WTC11 (cell line): Measurements from ENCODE around the gene IVNS1ABP. TPM values are rescaled to one million over a fixed set of nuclear protein-coding genes. Genes with fewer than 3 reads are reported as not detected.

Experiments
- ATAC-seq: fragments of 200-7000 bp; cut with Tn5 transposase; 2 replicates; pipeline ENCODE4 v1.10.0; 2021; ENCODE audit warnings: mild to moderate bottlenecking, moderate library complexity
- CTCF ChIA-PET: fragments of 300-600 bp; sonication (Branson Sonifier 250); formaldehyde crosslinking; loops from one replicate; lab custom pipeline; 2021; ENCODE audit warnings: antibody characterized with exemption; lab: Charles Lee
- POLR2A ChIA-PET: fragments of 350-600 bp; sonication (Branson Sonifier 250); formaldehyde crosslinking; loops from one replicate; lab custom pipeline; 2021; ENCODE audit warnings: antibody characterized with exemption; lab: Charles Lee
- DNase-seq: peaks from one replicate; pipeline ENCODE4 v3.0.0; 2021; ENCODE audit warnings: low spot score
- H3K27ac Mint-ChIP-seq: 2 replicates; pipeline ENCODE4 v1.8.0; 2021; ENCODE audit warnings: mixed read lengths
- H3K27me3 Mint-ChIP-seq: 2 replicates; pipeline ENCODE4 v1.8.0; 2021; ENCODE audit warnings: low read depth, mild to moderate bottlenecking, moderate library complexity, mixed read lengths
- H3K36me3 Mint-ChIP-seq: 2 replicates; pipeline ENCODE4 v1.8.0; 2021; ENCODE audit warnings: mixed read lengths
- H3K4me1 Mint-ChIP-seq: 2 replicates; pipeline ENCODE4 v1.8.0; 2022; ENCODE audit warnings: mixed read lengths
- H3K4me3 Mint-ChIP-seq: 2 replicates; pipeline ENCODE4 v1.8.0; 2021; ENCODE audit warnings: mild to moderate bottlenecking, moderate library complexity, mixed read lengths
- H3K9me3 Mint-ChIP-seq: 2 replicates; pipeline ENCODE4 v1.8.0; 2021; ENCODE audit warnings: mixed read lengths
- EMX1 ChIP-seq: fragments of 250-450 bp; sonication (Bioruptor Pico); IDR thresholded peaks from 2 replicates; pipeline ENCODE4 v1.8.0; 2021; ENCODE audit warnings: mild to moderate bottlenecking
- FOXP1 ChIP-seq: sonication (generic); formaldehyde crosslinking; IDR thresholded peaks from 2 replicates; pipeline ENCODE4 v1.8.0; 2022; ENCODE audit warnings: missing genetic modification reagents, mild to moderate bottlenecking, moderate library complexity, borderline replicate concordance
- NFYB ChIP-seq: sonication (generic); formaldehyde crosslinking; conservative IDR thresholded peaks from 2 replicates; pipeline ENCODE4 v1.8.0; 2022; ENCODE audit warnings: low read depth, missing genetic modification reagents
- NR1H2 ChIP-seq: sonication (generic); formaldehyde crosslinking; IDR thresholded peaks from 2 replicates; pipeline ENCODE4 v1.9.0; 2021; ENCODE audit warnings: mild to moderate bottlenecking, moderate library complexity, missing genetic modification reagents
- NR2C2 ChIP-seq: sonication (generic); formaldehyde crosslinking; IDR thresholded peaks from 2 replicates; pipeline ENCODE4 v1.8.0; 2022; ENCODE audit warnings: mild to moderate bottlenecking, missing genetic modification reagents
- SP1 ChIP-seq: sonication (generic); formaldehyde crosslinking; conservative IDR thresholded peaks from 2 replicates; pipeline ENCODE4 v1.8.1; 2022; ENCODE audit warnings: missing genetic modification reagents
- ZNF121 ChIP-seq: sonication (generic); formaldehyde crosslinking; IDR thresholded peaks from 2 replicates; pipeline ENCODE4 v1.8.0; 2023; ENCODE audit warnings: missing genetic modification reagents
- ZNF317 ChIP-seq: sonication (generic); formaldehyde crosslinking; IDR thresholded peaks from 2 replicates; pipeline ENCODE4 v1.8.1; 2023; ENCODE audit warnings: low read depth, mild to moderate bottlenecking, moderate library complexity, missing genetic modification reagents, borderline replicate concordance
- ZNF671 ChIP-seq: fragments of 250-450 bp; sonication (Bioruptor Pico); IDR thresholded peaks from 2 replicates; pipeline ENCODE4 v1.8.0; 2021; ENCODE audit warnings: mild to moderate bottlenecking
- total RNA-seq: library from RNA; stranded (reverse); gene quantifications from 3 replicates; pipeline ENCODE4 v1.2.3, GENCODE V29; 2021
- TF ChIP-seq, protein P1 (sequence below): fragments of 250-450 bp; sonication (Bioruptor Pico); IDR thresholded peaks from 2 replicates; pipeline ENCODE4 v1.9.0; 2021; ENCODE audit warnings: mild to moderate bottlenecking
- TF ChIP-seq, protein P2 (sequence below): sonication (generic); formaldehyde crosslinking; IDR thresholded peaks from 2 replicates; pipeline ENCODE4 v1.8.1; 2023; ENCODE audit warnings: mild to moderate bottlenecking, missing genetic modification reagents, borderline replicate concordance
- TF ChIP-seq, protein P3 (sequence below): sonication (generic); formaldehyde crosslinking; IDR thresholded peaks from 2 replicates; pipeline ENCODE4 v1.8.1; 2023; ENCODE audit warnings: mild to moderate bottlenecking, missing genetic modification reagents, moderate library complexity
- TF ChIP-seq, protein P4 (sequence below): sonication (generic); formaldehyde crosslinking; IDR thresholded peaks from 2 replicates; pipeline ENCODE4 v1.8.0; 2022; ENCODE audit warnings: mild to moderate bottlenecking, missing genetic modification reagents
- TF ChIP-seq, protein P5 (sequence below): sonication (generic); formaldehyde crosslinking; IDR thresholded peaks from 2 replicates; pipeline ENCODE4 v1.8.1; 2023; ENCODE audit warnings: mild to moderate bottlenecking, missing genetic modification reagents
- TF ChIP-seq, protein P6 (sequence below): sonication (generic); formaldehyde crosslinking; IDR thresholded peaks from 2 replicates; pipeline ENCODE4 v1.8.1; 2022; ENCODE audit warnings: mild to moderate bottlenecking, moderate library complexity, missing genetic modification reagents

Gene IVNS1ABP
- total RNA-seq, 1 experiment from 2014 or later, result 159 TPM

DNA sequence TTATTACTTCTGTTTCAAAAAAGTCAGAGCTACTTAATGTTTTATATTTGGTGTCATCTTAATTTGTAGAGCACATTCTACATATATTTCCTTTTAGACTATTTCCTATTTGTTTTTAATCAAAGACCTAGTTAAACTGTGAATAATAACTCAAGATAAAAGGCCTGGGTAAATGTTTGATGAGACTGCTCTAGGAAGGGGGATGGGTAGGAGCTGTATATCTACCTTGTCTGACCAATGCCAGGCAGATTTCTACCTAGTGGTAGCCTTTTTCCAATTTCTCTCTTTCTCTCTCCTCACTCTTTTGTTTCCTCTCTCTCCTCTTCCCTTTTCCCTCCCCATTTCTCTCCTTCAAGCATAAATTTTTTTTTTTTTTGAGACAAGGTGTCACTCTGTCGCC is 31.9 kb upstream of the IVNS1ABP start:
- Mint-ChIP-seq H3K36me3 (no peaks in the 10 kb centered on the region), H3K27me3 (no peaks in the 10 kb centered on the region), H3K9me3 (no peaks in the 10 kb centered on the region), H3K27ac (no peak overlapping the region), H3K4me3 (no peak overlapping the region), H3K4me1 (peaks cover 11% of the 10 kb centered on the region)
- ATAC-seq (no peak), DNase-seq (no peak)
- TF ChIP-seq, protein P1, sequence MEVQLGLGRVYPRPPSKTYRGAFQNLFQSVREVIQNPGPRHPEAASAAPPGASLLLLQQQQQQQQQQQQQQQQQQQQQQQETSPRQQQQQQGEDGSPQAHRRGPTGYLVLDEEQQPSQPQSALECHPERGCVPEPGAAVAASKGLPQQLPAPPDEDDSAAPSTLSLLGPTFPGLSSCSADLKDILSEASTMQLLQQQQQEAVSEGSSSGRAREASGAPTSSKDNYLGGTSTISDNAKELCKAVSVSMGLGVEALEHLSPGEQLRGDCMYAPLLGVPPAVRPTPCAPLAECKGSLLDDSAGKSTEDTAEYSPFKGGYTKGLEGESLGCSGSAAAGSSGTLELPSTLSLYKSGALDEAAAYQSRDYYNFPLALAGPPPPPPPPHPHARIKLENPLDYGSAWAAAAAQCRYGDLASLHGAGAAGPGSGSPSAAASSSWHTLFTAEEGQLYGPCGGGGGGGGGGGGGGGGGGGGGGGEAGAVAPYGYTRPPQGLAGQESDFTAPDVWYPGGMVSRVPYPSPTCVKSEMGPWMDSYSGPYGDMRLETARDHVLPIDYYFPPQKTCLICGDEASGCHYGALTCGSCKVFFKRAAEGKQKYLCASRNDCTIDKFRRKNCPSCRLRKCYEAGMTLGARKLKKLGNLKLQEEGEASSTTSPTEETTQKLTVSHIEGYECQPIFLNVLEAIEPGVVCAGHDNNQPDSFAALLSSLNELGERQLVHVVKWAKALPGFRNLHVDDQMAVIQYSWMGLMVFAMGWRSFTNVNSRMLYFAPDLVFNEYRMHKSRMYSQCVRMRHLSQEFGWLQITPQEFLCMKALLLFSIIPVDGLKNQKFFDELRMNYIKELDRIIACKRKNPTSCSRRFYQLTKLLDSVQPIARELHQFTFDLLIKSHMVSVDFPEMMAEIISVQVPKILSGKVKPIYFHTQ (CRISPR knock-in tag), result no peak
- TF ChIP-seq, protein P2, sequence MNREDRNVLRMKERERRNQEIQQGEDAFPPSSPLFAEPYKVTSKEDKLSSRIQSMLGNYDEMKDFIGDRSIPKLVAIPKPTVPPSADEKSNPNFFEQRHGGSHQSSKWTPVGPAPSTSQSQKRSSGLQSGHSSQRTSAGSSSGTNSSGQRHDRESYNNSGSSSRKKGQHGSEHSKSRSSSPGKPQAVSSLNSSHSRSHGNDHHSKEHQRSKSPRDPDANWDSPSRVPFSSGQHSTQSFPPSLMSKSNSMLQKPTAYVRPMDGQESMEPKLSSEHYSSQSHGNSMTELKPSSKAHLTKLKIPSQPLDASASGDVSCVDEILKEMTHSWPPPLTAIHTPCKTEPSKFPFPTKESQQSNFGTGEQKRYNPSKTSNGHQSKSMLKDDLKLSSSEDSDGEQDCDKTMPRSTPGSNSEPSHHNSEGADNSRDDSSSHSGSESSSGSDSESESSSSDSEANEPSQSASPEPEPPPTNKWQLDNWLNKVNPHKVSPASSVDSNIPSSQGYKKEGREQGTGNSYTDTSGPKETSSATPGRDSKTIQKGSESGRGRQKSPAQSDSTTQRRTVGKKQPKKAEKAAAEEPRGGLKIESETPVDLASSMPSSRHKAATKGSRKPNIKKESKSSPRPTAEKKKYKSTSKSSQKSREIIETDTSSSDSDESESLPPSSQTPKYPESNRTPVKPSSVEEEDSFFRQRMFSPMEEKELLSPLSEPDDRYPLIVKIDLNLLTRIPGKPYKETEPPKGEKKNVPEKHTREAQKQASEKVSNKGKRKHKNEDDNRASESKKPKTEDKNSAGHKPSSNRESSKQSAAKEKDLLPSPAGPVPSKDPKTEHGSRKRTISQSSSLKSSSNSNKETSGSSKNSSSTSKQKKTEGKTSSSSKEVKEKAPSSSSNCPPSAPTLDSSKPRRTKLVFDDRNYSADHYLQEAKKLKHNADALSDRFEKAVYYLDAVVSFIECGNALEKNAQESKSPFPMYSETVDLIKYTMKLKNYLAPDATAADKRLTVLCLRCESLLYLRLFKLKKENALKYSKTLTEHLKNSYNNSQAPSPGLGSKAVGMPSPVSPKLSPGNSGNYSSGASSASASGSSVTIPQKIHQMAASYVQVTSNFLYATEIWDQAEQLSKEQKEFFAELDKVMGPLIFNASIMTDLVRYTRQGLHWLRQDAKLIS, result no peak
- POLR2A ChIA-PET, result interaction anchor here (0.5 kb wide), 1 partner anchor 20 kb away, joined by 3 read pairs; no protein-coding TSS in a partner anchor
- CTCF ChIA-PET, result interaction anchor here (2.0 to 2.4 kb wide), 2 partner anchors 211 to 332 kb away, joined by 4 to 7 read pairs; no protein-coding TSS in a partner anchor

DNA sequence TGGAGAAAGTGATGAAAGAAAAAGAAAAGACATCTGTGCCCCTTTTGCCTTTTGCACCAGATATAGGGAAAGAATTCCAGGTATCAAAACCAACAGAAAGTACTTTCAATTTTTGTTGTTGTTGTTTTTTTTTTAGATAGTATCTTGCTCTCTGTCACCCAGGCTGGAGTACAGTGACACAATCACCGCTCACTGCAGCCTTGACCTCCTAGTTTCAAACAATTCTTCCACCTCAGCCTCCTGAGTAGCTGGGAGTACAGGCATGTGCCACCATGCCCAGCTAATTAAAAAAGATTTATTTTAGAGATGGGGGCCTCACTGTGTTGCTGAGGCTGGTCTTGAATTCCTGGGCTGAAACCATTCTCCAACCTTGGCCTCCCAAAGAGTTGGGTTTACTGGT is 31.3 kb upstream of the IVNS1ABP start:
- TF ChIP-seq FOXP1 (CRISPR knock-in tag) (no peak), EMX1 (CRISPR knock-in tag) (no peak), SP1 (CRISPR knock-in tag) (no peak), NR2C2 (CRISPR knock-in tag) (no peak), ZNF671 (CRISPR knock-in tag) (no peak), NFYB (CRISPR knock-in tag) (no peak), ZNF121 (CRISPR knock-in tag) (no peak), ZNF317 (CRISPR knock-in tag) (no peak), NR1H2 (no peak)
- TF ChIP-seq, protein P3, sequence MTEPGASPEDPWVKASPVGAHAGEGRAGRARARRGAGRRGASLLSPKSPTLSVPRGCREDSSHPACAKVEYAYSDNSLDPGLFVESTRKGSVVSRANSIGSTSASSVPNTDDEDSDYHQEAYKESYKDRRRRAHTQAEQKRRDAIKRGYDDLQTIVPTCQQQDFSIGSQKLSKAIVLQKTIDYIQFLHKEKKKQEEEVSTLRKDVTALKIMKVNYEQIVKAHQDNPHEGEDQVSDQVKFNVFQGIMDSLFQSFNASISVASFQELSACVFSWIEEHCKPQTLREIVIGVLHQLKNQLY (CRISPR knock-in tag), result no peak
- TF ChIP-seq, protein P4, sequence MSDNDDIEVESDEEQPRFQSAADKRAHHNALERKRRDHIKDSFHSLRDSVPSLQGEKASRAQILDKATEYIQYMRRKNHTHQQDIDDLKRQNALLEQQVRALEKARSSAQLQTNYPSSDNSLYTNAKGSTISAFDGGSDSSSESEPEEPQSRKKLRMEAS (CRISPR knock-in tag), result no peak
- TF ChIP-seq, protein P5, sequence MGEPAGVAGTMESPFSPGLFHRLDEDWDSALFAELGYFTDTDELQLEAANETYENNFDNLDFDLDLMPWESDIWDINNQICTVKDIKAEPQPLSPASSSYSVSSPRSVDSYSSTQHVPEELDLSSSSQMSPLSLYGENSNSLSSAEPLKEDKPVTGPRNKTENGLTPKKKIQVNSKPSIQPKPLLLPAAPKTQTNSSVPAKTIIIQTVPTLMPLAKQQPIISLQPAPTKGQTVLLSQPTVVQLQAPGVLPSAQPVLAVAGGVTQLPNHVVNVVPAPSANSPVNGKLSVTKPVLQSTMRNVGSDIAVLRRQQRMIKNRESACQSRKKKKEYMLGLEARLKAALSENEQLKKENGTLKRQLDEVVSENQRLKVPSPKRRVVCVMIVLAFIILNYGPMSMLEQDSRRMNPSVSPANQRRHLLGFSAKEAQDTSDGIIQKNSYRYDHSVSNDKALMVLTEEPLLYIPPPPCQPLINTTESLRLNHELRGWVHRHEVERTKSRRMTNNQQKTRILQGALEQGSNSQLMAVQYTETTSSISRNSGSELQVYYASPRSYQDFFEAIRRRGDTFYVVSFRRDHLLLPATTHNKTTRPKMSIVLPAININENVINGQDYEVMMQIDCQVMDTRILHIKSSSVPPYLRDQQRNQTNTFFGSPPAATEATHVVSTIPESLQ (CRISPR knock-in tag), result no peak
- TF ChIP-seq, protein P1 (CRISPR knock-in tag), result no peak
- TF ChIP-seq, protein P6, sequence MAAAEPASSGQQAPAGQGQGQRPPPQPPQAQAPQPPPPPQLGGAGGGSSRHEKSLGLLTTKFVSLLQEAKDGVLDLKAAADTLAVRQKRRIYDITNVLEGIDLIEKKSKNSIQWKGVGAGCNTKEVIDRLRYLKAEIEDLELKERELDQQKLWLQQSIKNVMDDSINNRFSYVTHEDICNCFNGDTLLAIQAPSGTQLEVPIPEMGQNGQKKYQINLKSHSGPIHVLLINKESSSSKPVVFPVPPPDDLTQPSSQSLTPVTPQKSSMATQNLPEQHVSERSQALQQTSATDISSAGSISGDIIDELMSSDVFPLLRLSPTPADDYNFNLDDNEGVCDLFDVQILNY (CRISPR knock-in tag), result no peak
- ChIA-PET POLR2A (no interaction called here), CTCF (interaction anchor here (2.0 to 2.4 kb wide), 2 partner anchors 212 to 333 kb away, joined by 4 to 7 read pairs; no protein-coding TSS in a partner anchor)
- ATAC-seq (no peak), DNase-seq (no peak)
- Mint-ChIP-seq H3K27me3 (no peaks in the 10 kb centered on the region), H3K36me3 (no peaks in the 10 kb centered on the region), H3K27ac (no peak overlapping the region), H3K9me3 (no peaks in the 10 kb centered on the region), H3K4me1 (peaks cover 11% of the 10 kb centered on the region), H3K4me3 (no peak overlapping the region)
